Natural killer cell treated with Interleukin-12 subunit alpha and Interleukin-12 subunit beta and Interleukin-15 and Interleukin-18, amount 100 ng/mL, for 72 hours (primary cell): ENCODE data around the gene TSHZ2. TPM values are rescaled to one million over a fixed set of nuclear protein-coding genes. Genes with fewer than 3 reads are reported as not detected.

Experiments used
- ATAC-seq, 2 donors: fragments of 150-1000 bp; cut with Tn5 transposase in 1 of 2; sonication (Bioruptor Pico), chemical (Tn5 transposase) in 1 of 2; 2 replicates each; pipeline ENCODE4 v1.10.0; 2021
- DNase-seq: peaks from one replicate; pipeline ENCODE4 v3.0.0; 2022; ENCODE audit warnings: low spot score
- H3K27ac Mint-ChIP-seq, 2 donors: 1 replicate in 1 of 2; 2 replicates in 1 of 2; pipeline ENCODE4 v1.8.0; 2022; ENCODE audit warnings: mixed read lengths in 2 of 2, mild to moderate bottlenecking in 1 of 2, moderate library complexity in 1 of 2
- H3K27me3 Mint-ChIP-seq, 2 donors: 1 replicate in 1 of 2; 2 replicates in 1 of 2; pipeline ENCODE4 v1.8.0; 2022; ENCODE audit warnings: mixed read lengths in 2 of 2
- H3K36me3 Mint-ChIP-seq: one replicate; pipeline ENCODE4 v1.8.0; 2022; ENCODE audit warnings: mixed read lengths
- H3K4me1 Mint-ChIP-seq, 2 donors: 1 replicate in 1 of 2; 2 replicates in 1 of 2; pipeline ENCODE4 v1.8.0; 2022; ENCODE audit warnings: low read depth in 2 of 2, mixed read lengths in 2 of 2, mild to moderate bottlenecking in 1 of 2
- H3K4me3 Mint-ChIP-seq: one replicate; pipeline ENCODE4 v1.8.0; 2022; ENCODE audit warnings: mixed read lengths
- H3K9me3 Mint-ChIP-seq: 2 replicates; pipeline ENCODE4 v1.8.0; 2022; ENCODE audit warnings: mixed read lengths
- total RNA-seq, 2 donors: library from RNA; stranded (reverse); gene quantifications; one replicate each; pipeline ENCODE4 v1.2.3, GENCODE V29; 2022

Gene TSHZ2
- total RNA-seq, 2 donors from 2014 or later: 0.05 to 1.1 TPM

GRCh38 chr20:53057579-53057978 lies 85.4 kb downstream of the TSHZ2 start:
- no peaks in the 10 kb centered on the region for H3K36me3 Mint-ChIP-seq
- H3K4me1 Mint-ChIP-seq: no peaks in the 10 kb centered on the region
- no peaks in the 10 kb centered on the region for H3K9me3 Mint-ChIP-seq
- no peak overlapping the region for H3K27ac Mint-ChIP-seq
- peaks cover 15 to 18% of the 10 kb centered on the region in 2 donors for H3K27me3 Mint-ChIP-seq
- DNase-seq: no peak
- no peak for ATAC-seq
- no peak overlapping the region for H3K4me3 Mint-ChIP-seq

- no peak for DNase-seq
- H3K27me3 Mint-ChIP-seq: peaks cover 22 to 23% of the 10 kb centered on the region in 2 donors
- H3K36me3 Mint-ChIP-seq: no peaks in the 10 kb centered on the region
- no peaks in the 10 kb centered on the region for H3K9me3 Mint-ChIP-seq
- no peak overlapping the region for H3K4me3 Mint-ChIP-seq
- no peaks in the 10 kb centered on the region for H3K4me1 Mint-ChIP-seq
- ATAC-seq: no peak
- no peak overlapping the region for H3K27ac Mint-ChIP-seq
These were observed 87.7 kb downstream of the TSHZ2 start for GRCh38 chr20:53059848-53060247.

- DNase-seq (no peak), ATAC-seq (no peak)
- Mint-ChIP-seq H3K27ac (no peak overlapping the region), H3K4me1 (no peaks in the 10 kb centered on the region), H3K27me3 (peaks cover 19 to 27% of the 10 kb centered on the region in 2 donors), H3K36me3 (no peaks in the 10 kb centered on the region), H3K9me3 (no peaks in the 10 kb centered on the region), H3K4me3 (no peak overlapping the region)
These were observed 89.3 kb downstream of the TSHZ2 start for GRCh38 chr20:53061192-53062108.

- Mint-ChIP-seq H3K27me3 (peaks cover 30 to 34% of the 10 kb centered on the region in 2 donors), H3K27ac (no peak overlapping the region), H3K36me3 (no peaks in the 10 kb centered on the region), H3K9me3 (no peaks in the 10 kb centered on the region), H3K4me3 (no peak overlapping the region), H3K4me1 (no peaks in the 10 kb centered on the region)
- no peak for ATAC-seq
- DNase-seq: no peak
These were observed 92.8 kb downstream of the TSHZ2 start for GRCh38 chr20:53064935-53065334.

GRCh38 chr20:53068241-53068640 lies 96.1 kb downstream of the TSHZ2 start:
- ATAC-seq (no peak), DNase-seq (no peak)
- Mint-ChIP-seq H3K4me3 (no peak overlapping the region), H3K27ac (no peak overlapping the region), H3K9me3 (peaks cover 4% of the 10 kb centered on the region), H3K4me1 (no peaks in the 10 kb centered on the region), H3K36me3 (no peaks in the 10 kb centered on the region), H3K27me3 (peaks cover 35 to 39% of the 10 kb centered on the region in 2 donors)

- no peaks in the 10 kb centered on the region for H3K4me1 Mint-ChIP-seq
- H3K27me3 Mint-ChIP-seq: peaks cover 35 to 38% of the 10 kb centered on the region in 2 donors
- H3K9me3 Mint-ChIP-seq: peaks cover 5% of the 10 kb centered on the region
- ATAC-seq (no peak), DNase-seq (no peak)
- H3K36me3 Mint-ChIP-seq: no peaks in the 10 kb centered on the region
- no peak overlapping the region for H3K27ac Mint-ChIP-seq
- H3K4me3 Mint-ChIP-seq: no peak overlapping the region
These were observed 97.0 kb downstream of the TSHZ2 start for GRCh38 chr20:53069132-53069531.

GRCh38 chr20:53070224-53070623 lies 98.1 kb downstream of the TSHZ2 start:
- ATAC-seq (no peak), DNase-seq (no peak)
- H3K4me3 Mint-ChIP-seq: no peak overlapping the region
- peaks cover 35 to 40% of the 10 kb centered on the region in 2 donors for H3K27me3 Mint-ChIP-seq
- no peaks in the 10 kb centered on the region for H3K4me1 Mint-ChIP-seq
- H3K9me3 Mint-ChIP-seq: peaks cover 5% of the 10 kb centered on the region
- peak overlapping the region in 1 of 2 donors; percentile 37 for H3K27ac Mint-ChIP-seq
- H3K36me3 Mint-ChIP-seq: no peaks in the 10 kb centered on the region

- Mint-ChIP-seq H3K27me3 (peaks cover 34 to 40% of the 10 kb centered on the region in 2 donors), H3K36me3 (no peaks in the 10 kb centered on the region), H3K4me3 (no peak overlapping the region), H3K9me3 (peaks cover 5% of the 10 kb centered on the region), H3K4me1 (no peaks in the 10 kb centered on the region), H3K27ac (peak overlapping the region in 1 of 2 donors; percentile 37)
- ATAC-seq: no peak
- DNase-seq: no peak
These were observed 98.7 kb downstream of the TSHZ2 start for GRCh38 chr20:53070706-53071392.

GRCh38 chr20:53071833-53072232 lies 99.7 kb downstream of the TSHZ2 start:
- H3K27ac Mint-ChIP-seq: no peak overlapping the region
- no peak for ATAC-seq

GRCh38 chr20:53072923-53073579 lies 100.9 kb downstream of the TSHZ2 start:
- no peak overlapping the region for H3K4me3 Mint-ChIP-seq

More at GRCh38 chr20:53071833-53072232, 99.7 kb downstream of the TSHZ2 start:
- Mint-ChIP-seq H3K27me3 (peaks cover 30 to 40% of the 10 kb centered on the region in 2 donors), H3K4me3 (no peak overlapping the region), H3K9me3 (peaks cover 5% of the 10 kb centered on the region), H3K4me1 (no peaks in the 10 kb centered on the region), H3K36me3 (no peaks in the 10 kb centered on the region)
- DNase-seq: no peak

GRCh38 chr20:53073636-53074415 lies 101.7 kb downstream of the TSHZ2 start:
- peaks cover 21 to 30% of the 10 kb centered on the region in 2 donors for H3K27me3 Mint-ChIP-seq
- H3K4me3 Mint-ChIP-seq: no peak overlapping the region
- DNase-seq (no peak), ATAC-seq (no peak)
- peaks cover 5% of the 10 kb centered on the region for H3K9me3 Mint-ChIP-seq
- no peaks in the 10 kb centered on the region for H3K4me1 Mint-ChIP-seq
- H3K36me3 Mint-ChIP-seq: no peaks in the 10 kb centered on the region
- H3K27ac Mint-ChIP-seq: no peak overlapping the region

More at GRCh38 chr20:53072923-53073579, 100.9 kb downstream of the TSHZ2 start:
- H3K27me3 Mint-ChIP-seq: peaks cover 25 to 38% of the 10 kb centered on the region in 2 donors
- no peaks in the 10 kb centered on the region for H3K36me3 Mint-ChIP-seq
- peaks cover 5% of the 10 kb centered on the region for H3K9me3 Mint-ChIP-seq
- no peak overlapping the region for H3K27ac Mint-ChIP-seq
- ATAC-seq (no peak), DNase-seq (no peak)
- no peaks in the 10 kb centered on the region for H3K4me1 Mint-ChIP-seq

- H3K4me3 Mint-ChIP-seq: no peak overlapping the region
- no peak overlapping the region for H3K27ac Mint-ChIP-seq
- no peak for DNase-seq
- H3K27me3 Mint-ChIP-seq: peaks cover 16 to 19% of the 10 kb centered on the region in 2 donors
- H3K9me3 Mint-ChIP-seq: peaks cover 5% of the 10 kb centered on the region
- no peak for ATAC-seq
- no peaks in the 10 kb centered on the region for H3K36me3 Mint-ChIP-seq
- H3K4me1 Mint-ChIP-seq: no peaks in the 10 kb centered on the region
These were observed 102.7 kb downstream of the TSHZ2 start for GRCh38 chr20:53074811-53075314.

GRCh38 chr20:53076668-53077067 lies 104.5 kb downstream of the TSHZ2 start:
- Mint-ChIP-seq H3K27me3 (peaks cover 12 to 17% of the 10 kb centered on the region in 2 donors), H3K27ac (no peak overlapping the region), H3K4me3 (no peak overlapping the region), H3K9me3 (peaks cover 5% of the 10 kb centered on the region), H3K36me3 (no peaks in the 10 kb centered on the region), H3K4me1 (no peaks in the 10 kb centered on the region)
- no peak for DNase-seq
- ATAC-seq: no peak
